Measurements from ENCODE around the gene MLF2.

The MLF2 gene

DNA sequence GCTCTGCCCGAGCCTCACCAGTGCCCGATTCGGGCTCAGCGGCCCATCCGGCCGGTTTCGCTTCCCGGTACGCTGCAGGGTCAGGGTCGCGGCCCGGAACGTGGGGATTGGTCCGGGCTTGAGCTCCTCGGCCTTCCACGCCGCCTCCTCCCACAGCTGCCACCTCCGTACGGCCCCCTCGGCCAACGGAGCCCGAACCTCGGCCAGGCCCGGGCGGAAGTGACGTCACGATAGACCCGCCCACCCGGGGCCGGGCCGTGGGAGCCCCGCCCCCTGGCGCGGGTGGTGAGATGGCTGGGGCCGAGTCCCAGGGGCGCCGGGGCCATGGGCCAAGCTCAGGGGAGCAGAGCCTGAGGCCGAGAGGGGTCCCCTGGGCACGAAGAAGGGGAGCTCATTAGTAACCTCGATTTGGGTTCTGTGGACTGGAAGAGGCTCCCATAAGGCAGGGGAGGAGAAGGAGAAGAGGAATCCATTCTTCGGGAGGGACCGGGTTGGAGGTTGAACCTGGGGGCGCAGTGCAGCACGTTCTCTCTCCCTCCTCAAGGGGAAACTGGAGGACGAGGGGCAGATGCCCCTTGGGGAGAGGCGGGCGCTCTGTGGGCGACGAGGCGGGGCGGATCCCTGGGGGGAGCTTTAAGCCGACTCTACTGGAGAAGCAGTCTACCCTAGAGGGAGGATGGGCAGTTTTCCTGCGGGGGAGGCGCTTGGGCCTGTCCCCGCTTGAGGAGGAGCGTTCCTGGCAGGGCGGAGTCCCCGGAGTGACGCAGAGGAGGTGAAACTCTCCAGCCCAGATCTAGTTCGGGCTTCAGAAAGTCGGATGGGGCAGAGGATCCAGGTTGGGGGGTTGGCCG, at the start of gene MLF2:
TSS of gene MLF2 (minus strand) at position 221 of the 851 bp plus-strand sequence. CDS start 807 bp downstream, outside the sequence.
- DNase-seq (ENCODE audit: low read depth in 2 of 2): peak; percentile 95

GRCh38 chr12:6799147-6799546, 46.2 kb upstream of the MLF2 start:
- no peak for DNase-seq (ENCODE audit: low read depth in 2 of 2)

DNA sequence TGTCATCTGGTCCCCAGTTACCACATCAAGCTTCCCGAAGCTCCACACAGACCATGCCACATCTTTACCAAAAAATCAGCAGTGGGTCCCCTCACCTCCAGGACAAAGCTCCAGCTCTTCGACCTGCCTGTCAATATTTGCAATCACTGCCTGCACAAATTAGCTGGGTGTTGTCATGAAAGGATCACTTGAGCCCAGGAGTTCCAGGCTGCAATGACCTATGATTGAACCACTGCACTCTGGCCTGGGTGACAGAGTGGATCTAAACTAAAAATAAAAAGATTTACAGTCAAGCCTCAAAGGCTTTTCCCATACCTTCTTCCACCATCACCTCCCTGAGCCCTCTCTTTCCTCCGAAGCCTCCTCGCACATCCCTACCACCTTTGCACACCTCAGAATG, 43.6 kb upstream of the MLF2 start:
- no peak for DNase-seq (ENCODE audit: low read depth in 2 of 2)

DNA sequence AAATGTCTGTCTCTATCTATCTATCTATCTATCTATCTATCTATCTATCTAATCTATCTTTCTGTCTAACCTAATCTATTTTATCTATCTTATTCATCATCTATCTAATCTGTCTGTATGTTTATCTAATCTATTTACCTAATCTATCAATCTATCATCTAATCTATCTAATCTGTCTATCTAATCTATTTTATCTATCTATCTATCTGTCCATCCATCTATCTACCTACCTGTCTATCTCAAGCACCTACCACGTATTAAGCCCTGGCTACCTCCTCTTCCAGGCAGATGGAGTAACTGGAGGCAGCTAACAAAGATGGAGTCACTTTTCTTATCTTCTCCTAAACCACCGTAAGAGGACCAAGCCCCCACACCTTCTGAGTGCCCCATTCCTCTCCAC, 42.1 kb upstream of the MLF2 start:
- no peak for DNase-seq (ENCODE audit: low read depth in 2 of 2)

GRCh38 chr12:6792522-6793201, 39.7 kb upstream of the MLF2 start:
- DNase-seq (ENCODE audit: low read depth in 2 of 2): no peak

DNA sequence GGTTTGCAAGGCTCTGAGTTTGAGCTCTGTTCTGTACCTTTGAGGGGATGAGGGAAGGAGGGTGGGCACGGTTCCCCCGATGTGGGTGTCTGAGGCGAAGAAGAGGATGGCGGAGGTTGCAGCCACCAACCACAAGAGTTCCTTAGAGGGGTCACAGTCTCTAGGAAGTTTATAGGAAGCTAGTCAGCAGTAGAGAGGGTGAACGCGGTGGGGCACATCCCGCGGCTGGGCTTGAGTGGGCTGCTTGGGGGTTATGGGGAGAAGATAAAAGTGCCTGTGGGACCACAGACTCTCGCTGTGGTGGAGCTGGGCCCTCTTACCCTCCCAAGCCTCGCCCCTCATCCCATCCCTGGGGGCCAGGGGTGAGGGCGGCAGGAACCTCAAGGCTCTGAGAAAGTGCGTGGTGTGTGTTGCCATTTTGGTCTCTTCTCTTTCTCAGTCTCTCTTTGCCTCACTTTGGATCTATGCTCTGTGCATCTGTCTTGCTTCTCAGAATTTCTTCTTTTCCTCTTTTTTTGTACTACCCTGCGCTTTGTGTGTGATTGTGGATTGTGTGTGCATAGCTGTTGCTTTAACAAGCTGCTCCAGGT, 39.1 kb upstream of the MLF2 start:
- no peak for DNase-seq (ENCODE audit: low read depth in 2 of 2)

GRCh38 chr12:6790496-6791150, 37.7 kb upstream of the MLF2 start:
- no peak for DNase-seq (ENCODE audit: low read depth in 2 of 2)

- no peak for DNase-seq (ENCODE audit: low read depth in 2 of 2)
Measured at GRCh38 chr12:6788972-6789924, 36.3 kb upstream of the MLF2 start, which contains the start of gene CD4. Gene CD4 (plus strand): TSS chr12:6789528. CDS start chr12:6800139, 10,611 bp downstream.

- no peak for DNase-seq (ENCODE audit: low read depth in 2 of 2)
Measured at GRCh38 chr12:6787309-6787708, 34.4 kb upstream of the MLF2 start.

DNA sequence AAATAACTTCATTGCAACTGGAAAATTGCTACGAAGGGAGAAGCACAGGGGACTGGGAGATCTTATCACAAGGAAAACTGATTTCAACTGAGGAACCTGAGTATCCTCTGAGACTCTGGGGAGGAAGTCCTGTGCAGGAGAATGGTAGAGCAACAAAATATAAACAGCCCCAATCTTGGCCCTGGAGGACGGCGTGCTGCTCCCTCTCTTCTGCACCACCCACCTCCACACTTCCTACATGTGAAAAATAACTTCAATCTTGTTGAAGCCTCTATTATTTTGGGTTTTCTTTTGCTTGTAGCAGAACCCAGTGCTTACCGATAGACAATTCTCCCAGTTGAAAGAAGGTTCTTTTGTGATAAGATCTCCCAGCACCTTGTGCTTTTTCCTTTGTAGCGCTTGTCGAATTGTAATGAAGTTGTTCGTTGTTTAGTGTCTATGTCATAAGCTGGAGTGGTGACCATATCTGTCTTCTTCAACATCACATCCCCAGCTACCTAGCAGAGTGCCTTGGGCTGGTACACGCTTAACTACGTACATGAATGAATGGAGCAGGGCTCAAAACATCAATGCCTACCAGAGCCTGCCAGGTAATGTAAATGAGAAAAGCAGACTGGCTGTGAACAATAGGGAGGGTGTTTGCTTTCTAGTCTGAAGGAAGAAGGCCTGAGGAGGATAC, 33.6 kb upstream of the MLF2 start:
- no peak for DNase-seq (ENCODE audit: low read depth in 2 of 2)

DNA sequence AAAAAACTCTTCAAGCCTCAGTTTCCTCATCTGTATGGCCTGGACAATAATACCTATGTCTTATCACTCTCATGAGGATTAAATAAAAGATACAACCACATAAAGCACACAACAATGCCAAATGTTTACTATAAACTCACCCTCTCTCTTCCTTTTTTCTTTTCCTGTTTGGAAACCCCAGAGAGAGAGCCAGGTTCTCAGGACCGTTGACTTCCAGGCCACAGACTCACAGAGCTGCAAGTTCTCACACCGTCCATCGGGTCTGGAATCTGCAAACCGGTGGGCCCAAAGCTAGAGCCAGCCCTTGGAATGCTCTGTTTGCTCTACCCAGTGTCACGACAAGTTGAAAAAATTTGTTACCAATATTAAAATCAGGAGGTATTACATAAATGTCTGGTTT, 31.8 kb upstream of the MLF2 start:
- no peak for DNase-seq (ENCODE audit: low read depth in 2 of 2)

DNA sequence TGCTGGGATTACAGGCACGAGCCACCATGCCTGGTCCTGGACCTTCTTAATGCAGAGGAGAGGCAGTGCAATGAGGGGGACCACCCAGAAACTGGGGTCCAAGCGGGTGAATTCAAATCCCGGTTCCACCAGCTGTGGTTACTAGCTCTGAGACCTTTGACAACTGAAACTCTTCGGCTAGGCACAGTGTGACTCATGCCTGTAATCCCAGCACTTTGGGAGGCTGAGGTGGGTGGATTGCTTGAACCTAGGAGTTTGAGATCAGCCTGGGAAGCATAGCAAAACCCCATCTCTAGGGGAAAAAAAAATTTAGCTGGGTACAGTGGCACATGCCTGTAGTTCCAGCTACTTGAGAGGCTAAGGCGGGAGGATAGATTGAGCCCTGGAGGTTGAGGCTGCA, 31.4 kb upstream of the MLF2 start:
- no peak for DNase-seq (ENCODE audit: low read depth in 2 of 2)

- no peak for DNase-seq (ENCODE audit: low read depth in 2 of 2)
Measured at GRCh38 chr12:6783828-6784227, 30.9 kb upstream of the MLF2 start.

DNA sequence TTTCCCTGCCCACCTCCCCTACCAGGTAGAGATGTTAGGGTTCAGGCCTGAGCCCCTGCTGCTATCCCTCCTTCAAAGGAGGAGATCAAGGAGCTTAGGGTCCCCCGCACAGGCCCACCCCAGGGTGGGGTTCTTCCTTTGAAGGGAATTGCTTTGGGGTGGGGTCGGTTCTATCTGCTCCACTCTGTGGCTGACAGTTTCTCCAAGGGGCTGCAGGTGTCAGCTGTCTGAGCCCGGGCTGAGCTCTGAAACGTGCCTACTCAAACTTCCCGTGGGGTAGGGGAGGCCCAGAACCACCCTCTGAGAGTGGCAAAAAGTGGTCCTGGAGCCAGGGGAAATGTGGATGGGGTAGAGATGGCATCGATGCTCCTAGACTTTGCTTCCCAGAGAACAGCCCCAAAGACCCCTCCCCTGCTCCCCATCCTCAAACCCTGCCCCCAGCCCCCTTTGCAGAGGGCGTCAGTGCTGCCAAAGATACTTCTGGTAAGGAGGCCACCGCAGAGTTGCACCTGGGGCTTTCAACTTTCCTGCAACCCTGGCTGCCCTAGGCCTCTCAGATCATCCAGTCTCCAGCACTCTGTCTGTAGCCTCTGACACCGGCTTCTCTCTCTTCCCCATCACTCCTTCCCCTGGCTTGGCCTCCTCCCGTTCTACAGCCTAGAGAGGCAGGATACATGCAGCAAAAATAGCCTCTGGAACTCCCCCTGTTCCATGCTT, 30.1 kb upstream of the MLF2 start:
- DNase-seq (ENCODE audit: low read depth in 2 of 2): no peak

DNA sequence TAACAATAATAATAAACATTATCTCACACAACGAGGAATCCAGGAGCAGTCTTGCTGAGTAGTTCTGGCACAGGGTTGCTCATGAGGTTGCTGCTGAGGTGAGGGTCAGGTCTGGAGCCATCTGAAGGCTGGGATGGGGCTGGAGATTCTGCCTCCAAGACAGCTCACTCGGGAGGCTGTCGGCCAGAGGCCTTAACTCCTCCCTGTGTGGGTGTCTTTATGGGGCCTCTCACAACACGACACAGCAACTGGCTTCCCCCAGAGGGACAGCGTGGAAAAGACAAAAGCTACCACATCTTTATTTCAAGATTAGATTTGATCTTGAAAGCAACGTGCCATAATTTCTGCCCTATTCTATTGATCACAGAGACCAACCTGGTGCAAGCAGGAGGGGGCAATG, 29.2 kb upstream of the MLF2 start:
- DNase-seq (ENCODE audit: low read depth in 2 of 2): no peak

GRCh38 chr12:6780573-6780972, 27.6 kb upstream of the MLF2 start:
- DNase-seq (ENCODE audit: low read depth in 2 of 2): no peak

DNA sequence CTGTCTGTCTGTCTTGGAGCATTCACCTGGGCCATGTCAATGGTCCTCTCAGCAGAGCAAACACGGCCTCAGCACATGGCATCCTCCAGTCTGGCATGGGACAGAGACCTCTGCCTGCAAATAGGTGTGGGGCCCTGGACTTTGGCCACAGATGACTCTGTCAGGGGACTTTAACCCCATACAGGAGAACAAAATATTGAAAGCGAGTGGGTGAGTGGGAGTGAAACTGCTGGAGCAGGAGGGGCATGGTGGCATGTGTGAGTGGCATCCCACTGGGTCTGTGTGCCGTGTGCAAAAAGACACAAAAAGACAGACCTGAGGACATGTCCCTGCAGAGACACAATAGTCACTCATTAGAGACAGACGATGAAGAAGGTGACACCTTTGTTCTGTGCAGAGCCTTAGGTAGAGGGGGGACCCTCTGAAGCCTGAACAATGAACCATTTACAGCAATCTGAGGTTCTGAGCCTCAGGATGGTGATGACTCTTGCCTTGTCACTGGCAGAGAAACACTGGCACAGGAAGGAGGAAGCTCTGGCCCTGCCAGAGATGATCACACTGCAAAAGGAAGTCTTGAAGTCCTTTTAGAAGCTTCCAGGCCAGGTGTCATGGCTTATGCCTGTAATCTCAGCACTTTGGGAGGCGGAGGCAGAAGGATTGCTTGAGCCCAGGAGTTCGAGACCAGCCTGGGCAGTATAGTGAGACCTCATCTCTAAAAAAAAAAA, 26.9 kb upstream of the MLF2 start:
- DNase-seq (ENCODE audit: low read depth in 2 of 2): no peak

DNA sequence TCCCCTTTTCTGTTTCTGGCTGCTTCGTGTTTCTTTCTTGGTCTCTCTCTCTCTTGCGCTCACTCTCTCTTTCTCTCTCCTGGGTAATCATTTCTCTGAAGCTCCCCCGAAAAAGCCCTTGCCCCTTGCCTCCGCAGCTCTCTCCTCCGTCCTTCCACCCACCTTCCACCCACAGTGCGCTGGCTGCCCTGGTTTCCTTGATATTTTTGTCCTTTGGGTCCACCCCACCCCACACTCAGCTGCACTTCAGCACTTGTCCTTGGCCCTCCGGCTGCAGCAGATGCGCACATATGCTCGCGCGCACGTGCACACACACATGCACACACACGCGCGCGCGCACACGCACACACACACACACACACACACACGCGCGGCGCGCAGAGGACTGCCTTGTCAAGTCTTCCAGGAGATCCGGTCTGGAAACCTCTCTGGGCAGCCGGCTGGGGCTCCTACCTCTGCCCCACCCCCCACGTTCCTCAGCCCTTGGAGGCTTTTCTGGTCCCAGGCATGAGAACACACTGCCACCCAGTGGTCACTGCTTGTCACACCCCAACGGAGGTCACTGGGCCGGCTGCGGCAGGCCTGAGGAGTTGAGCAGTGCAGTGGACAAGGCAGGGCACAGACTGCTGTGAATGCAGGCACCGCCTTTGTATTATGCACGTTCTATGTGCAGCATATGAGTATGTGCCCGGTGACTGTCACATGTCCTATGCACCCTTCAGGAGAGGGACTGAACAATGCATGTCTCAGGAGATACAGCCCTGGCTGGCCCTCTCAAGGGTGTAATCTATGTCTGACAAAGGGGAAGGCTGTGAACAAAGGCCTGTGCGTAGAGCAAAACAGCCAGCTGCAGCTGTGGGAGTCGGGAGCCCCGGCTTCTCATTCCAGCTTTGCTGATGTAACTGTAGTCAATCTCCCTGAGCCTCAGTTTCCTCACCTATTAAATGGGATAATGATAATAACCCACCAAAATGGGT, 25.9 kb upstream of the MLF2 start:
- DNase-seq (ENCODE audit: low read depth in 2 of 2): peak; percentile 76
